Measurements from ENCODE around the gene SYNGR3.

Gene SYNGR3

GRCh38 chr16:1989209-1990100, at the start of gene SYNGR3:
SYNGR3 (plus strand) TSS chr16:1989970; CDS start chr16:1990103, 133 bp downstream.
- H3K27ac ChIP-seq = peak within 1 kb of the TSS; percentile 64
- peak within 1 kb of the TSS; percentile 63 for H3K4me3 ChIP-seq (ENCODE audit: low read depth, low read length)
- peak; percentile 42 for DNase-seq
- peaks cover 24% of the 10 kb centered on the region for H3K36me3 ChIP-seq
- no peak for TF ChIP-seq CTCF (IDR thresholded peaks at IDR 0.05; ENCODE audit: low read depth, low read length)
- no peaks in the 10 kb centered on the region for H3K27me3 ChIP-seq (ENCODE audit: insufficient read depth, low read depth, severe bottlenecking)
- H3K9me3 ChIP-seq (ENCODE audit: severe bottlenecking) = no peaks in the 10 kb centered on the region

- H3K27ac ChIP-seq = no peak overlapping the region
- TF ChIP-seq CTCF (IDR thresholded peaks at IDR 0.05; ENCODE audit: low read depth, low read length) = no peak
- H3K9me3 ChIP-seq (ENCODE audit: severe bottlenecking) = no peaks in the 10 kb centered on the region
- no peak overlapping the region for H3K4me3 ChIP-seq (ENCODE audit: low read depth, low read length)
- no peak for DNase-seq
- H3K36me3 ChIP-seq = peaks cover 16% of the 10 kb centered on the region
- no peaks in the 10 kb centered on the region for H3K27me3 ChIP-seq (ENCODE audit: insufficient read depth, low read depth, severe bottlenecking)
These were observed 49.3 kb upstream of the SYNGR3 start for GRCh38 chr16:1940273-1941161.

GRCh38 chr16:1941162-1942046, 48.4 kb upstream of the SYNGR3 start:
- Histone ChIP-seq H3K4me3 (ENCODE audit: low read depth, low read length) (no peak overlapping the region), H3K27ac (no peak overlapping the region), H3K36me3 (peaks cover 16% of the 10 kb centered on the region), H3K27me3 (ENCODE audit: insufficient read depth, low read depth, severe bottlenecking) (no peaks in the 10 kb centered on the region), H3K9me3 (ENCODE audit: severe bottlenecking) (no peaks in the 10 kb centered on the region)
- no peak for DNase-seq
- TF ChIP-seq CTCF (IDR thresholded peaks at IDR 0.05; ENCODE audit: low read depth, low read length) = peak; percentile 31

GRCh38 chr16:1942047-1942809, 47.5 kb upstream of the SYNGR3 start:
- H3K9me3 ChIP-seq (ENCODE audit: severe bottlenecking) = no peaks in the 10 kb centered on the region
- DNase-seq = no peak
- peaks cover 16% of the 10 kb centered on the region for H3K36me3 ChIP-seq
- H3K4me3 ChIP-seq (ENCODE audit: low read depth, low read length) = peak overlapping the region; percentile 76
- no peak overlapping the region; the same call in 1 of the 2 replicates for H3K27ac ChIP-seq
- no peak for TF ChIP-seq CTCF (IDR thresholded peaks at IDR 0.05; ENCODE audit: low read depth, low read length)
- no peaks in the 10 kb centered on the region for H3K27me3 ChIP-seq (ENCODE audit: insufficient read depth, low read depth, severe bottlenecking)

Measured in WERI-Rb-1 (cell line).